ENCODE results near the gene PHACTR2.

The PHACTR2 gene

GRCh38 chr6:143692696-143693095, 14.9 kb downstream of the PHACTR2 start:
- no peak overlapping the region for H3K4me3 ChIP-seq (ENCODE audit: control insufficient read depth, low read depth, low read length)
- TF ChIP-seq CTCF (IDR thresholded peaks at IDR 0.05; ENCODE audit: control insufficient read depth, insufficient read depth, low read depth, low read length, missing control alignments): no peak
- no peak for DNase-seq (ENCODE audit: low read depth)

- DNase-seq (ENCODE audit: low read depth): no peak
- no peak for TF ChIP-seq CTCF (IDR thresholded peaks at IDR 0.05; ENCODE audit: control insufficient read depth, insufficient read depth, low read depth, low read length, missing control alignments)
- H3K4me3 ChIP-seq (ENCODE audit: control insufficient read depth, low read depth, low read length): no peak overlapping the region
Observed at GRCh38 chr6:143694013-143694412, 16.2 kb downstream of the PHACTR2 start.

GRCh38 chr6:143694560-143694959, 16.8 kb downstream of the PHACTR2 start:
- no peak overlapping the region for H3K4me3 ChIP-seq (ENCODE audit: control insufficient read depth, low read depth, low read length)
- no peak for DNase-seq (ENCODE audit: low read depth)
- no peak for TF ChIP-seq CTCF (IDR thresholded peaks at IDR 0.05; ENCODE audit: control insufficient read depth, insufficient read depth, low read depth, low read length, missing control alignments)

GRCh38 chr6:143695130-143695968, 17.6 kb downstream of the PHACTR2 start:
- H3K4me3 ChIP-seq (ENCODE audit: control insufficient read depth, low read depth, low read length): no peak overlapping the region
- no peak for TF ChIP-seq CTCF (IDR thresholded peaks at IDR 0.05; ENCODE audit: control insufficient read depth, insufficient read depth, low read depth, low read length, missing control alignments)
- DNase-seq (ENCODE audit: low read depth): no peak

GRCh38 chr6:143695969-143696663, 18.4 kb downstream of the PHACTR2 start:
- no peak for DNase-seq (ENCODE audit: low read depth)
- H3K4me3 ChIP-seq (ENCODE audit: control insufficient read depth, low read depth, low read length): no peak overlapping the region
- no peak for TF ChIP-seq CTCF (IDR thresholded peaks at IDR 0.05; ENCODE audit: control insufficient read depth, insufficient read depth, low read depth, low read length, missing control alignments)

GRCh38 chr6:143696664-143697000, 18.9 kb downstream of the PHACTR2 start:
- H3K4me3 ChIP-seq (ENCODE audit: control insufficient read depth, low read depth, low read length): no peak overlapping the region
- TF ChIP-seq CTCF (IDR thresholded peaks at IDR 0.05; ENCODE audit: control insufficient read depth, insufficient read depth, low read depth, low read length, missing control alignments): no peak
- DNase-seq (ENCODE audit: low read depth): no peak
